DND-41 (cell line): ENCODE data around the gene CYP2W1.

ENCODE experiments used
- CTCF ChIP-seq: IDR thresholded peaks from 2 replicates; pipeline ENCODE4 v1.5.1; 2012; ENCODE audit warnings: borderline replicate concordance, low read length, moderate library complexity, mild to moderate bottlenecking; ENCODE audit not compliant: poor library complexity, severe bottlenecking; ENCODE audit errors: extremely low read depth
- EZH2 ChIP-seq: IDR thresholded peaks from 3 replicates; pipeline ENCODE4 v1.6.1; 2012; ENCODE audit warnings: borderline replicate concordance, low read depth, mild to moderate bottlenecking, moderate library complexity, low read length, inconsistent platforms; ENCODE audit not compliant: severe bottlenecking

GRCh38 chr7:1022801-1023465 is 40.0 kb downstream of the CYP2W1 start:
- TF ChIP-seq EZH2 (no peak), CTCF (no peak)
